Right ventricle myocardium superior (tissue), 1 donor: ENCODE results near the gene C17orf75. TPM values are rescaled to one million over a fixed set of nuclear protein-coding genes. Genes with fewer than 3 reads are reported as not detected.
"Not testable (repeated sequence)": the region's sequence is repeated elsewhere in the genome, so short reads cannot be mapped to it uniquely, and the experiment has no call there.

Experiments used
- ATAC-seq: fragments of 200-7000 bp; cut with Tn5 transposase; one replicate; pipeline ENCODE4 v1.9.1; 2020; ENCODE audit warnings: mild to moderate bottlenecking; ENCODE audit not compliant: poor library complexity
- DNase-seq: peaks from one replicate; pipeline ENCODE4 v3.0.0-alpha.2; 2020
- intact Hi-C: fragments of 100-400 bp; cut with DNase I; formaldehyde crosslinking; loops from one replicate; pipeline ENCODE4 v1.11.2; 2022
- total RNA-seq: library from RNA; stranded (reverse); fragmentation: NEBNext Ultra II Directional; extraction: Animal tissue kit (Norgen Biotek cat#: 25700); gene quantifications from one replicate; pipeline ENCODE4 v1.2.1, GENCODE V29; 2021
- donor health status: DM: no; HTN: yes; CAD: no; lungs with severe emphysema.

Gene C17orf75
- total RNA-seq, 1 donor from 2014 or later = 18.3 TPM

DNA sequence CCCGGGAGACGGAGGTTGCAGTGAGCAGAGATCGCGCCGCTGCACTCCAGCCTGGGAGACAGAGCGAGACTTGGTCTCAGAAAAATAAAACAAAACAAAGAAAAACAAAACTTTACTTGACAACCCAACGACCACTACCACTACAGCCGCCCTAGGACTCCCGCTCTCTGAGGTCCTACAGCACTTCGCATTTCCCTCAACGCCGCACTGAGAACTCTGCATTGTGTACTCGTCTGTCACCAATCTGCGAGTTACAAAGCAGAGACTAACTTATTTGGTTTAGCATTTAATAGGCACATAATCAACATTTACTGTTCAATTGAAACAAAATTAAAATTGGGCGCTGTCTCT, 7.5 kb upstream of the C17orf75 start:
- intact Hi-C loops = no loop called here

GRCh38 chr17:32348483-32348800, 6.5 kb upstream of the C17orf75 start:
- DNase-seq (no peak), ATAC-seq (no peak)
- intact Hi-C loops = no loop called here

More for the DNA sequence above, 7.5 kb upstream of the C17orf75 start:
- ATAC-seq = peak; percentile 38
- DNase-seq = no peak

- intact Hi-C loops = no loop called here
- ATAC-seq (no peak), DNase-seq (no peak)
Observed at GRCh38 chr17:32345951-32346600, 4.1 kb upstream of the C17orf75 start.

- intact Hi-C loops = no loop called here
- ATAC-seq = no peak
- DNase-seq = no peak
Observed at GRCh38 chr17:32342603-32343325, 791 bp upstream of the C17orf75 start.

DNA sequence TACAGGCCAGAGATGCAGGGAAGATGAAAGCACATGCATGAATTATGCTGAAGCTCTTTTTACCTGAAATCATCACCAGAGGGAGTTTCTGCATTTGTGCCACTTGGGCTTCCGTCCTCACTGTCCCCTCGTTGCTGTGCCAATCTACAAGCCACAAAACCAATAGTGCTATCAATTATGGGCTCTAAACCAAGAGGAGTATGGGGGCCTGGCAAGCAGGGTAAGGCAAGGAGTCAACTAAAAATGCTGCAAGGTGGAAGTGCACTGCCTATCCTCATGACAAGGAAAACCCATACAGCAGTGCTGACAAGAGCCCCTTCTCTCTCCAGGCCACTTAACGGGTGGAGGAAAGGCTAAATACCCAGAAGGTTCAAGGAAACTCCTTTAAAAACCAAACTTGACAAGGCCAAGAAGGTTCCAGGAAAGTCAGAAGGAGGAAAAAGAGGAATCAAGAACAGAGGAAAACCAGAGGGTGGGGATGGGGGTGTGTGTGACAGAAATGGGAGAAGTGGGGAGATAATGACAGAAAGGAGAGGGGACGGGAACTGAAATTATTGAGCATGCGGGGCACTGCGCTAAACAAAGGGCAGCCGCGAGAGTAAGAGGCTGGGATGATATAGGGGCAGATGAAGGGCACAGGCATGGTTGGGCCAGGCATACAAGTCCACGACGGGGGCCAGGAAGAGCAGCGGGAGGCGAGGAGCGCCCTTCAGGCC, 674 bp downstream of the C17orf75 start:
- intact Hi-C loops = no loop called here
- peak; percentile 2 for ATAC-seq
- no peak for DNase-seq

- DNase-seq (no peak), ATAC-seq (no peak)
- intact Hi-C loops = no loop called here
Observed at GRCh38 chr17:32335687-32336086, 6.3 kb downstream of the C17orf75 start.

- DNase-seq (no peak), ATAC-seq (no peak)
- intact Hi-C loops = no loop called here
Observed at GRCh38 chr17:32335046-32335445, 6.9 kb downstream of the C17orf75 start.

DNA sequence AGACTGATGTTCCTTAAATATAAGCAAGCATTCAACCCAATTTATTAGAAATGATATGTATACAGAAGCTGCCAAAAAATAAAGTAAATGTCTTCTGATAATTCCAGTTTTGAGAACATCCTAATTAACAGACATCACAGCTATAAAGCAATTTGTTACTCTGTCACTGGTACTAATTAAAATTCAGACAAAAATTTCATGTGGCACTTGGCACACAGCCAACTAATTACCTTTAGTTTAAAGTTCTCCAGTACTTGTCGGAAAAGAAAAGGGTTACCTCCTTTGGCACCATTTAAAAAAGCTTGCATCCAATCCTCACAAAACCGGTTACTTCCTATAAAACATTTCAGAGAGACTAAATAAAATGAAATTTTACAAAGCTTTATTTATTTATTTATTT, 8.8 kb downstream of the C17orf75 start:
- intact Hi-C loops = no loop called here
- ATAC-seq (no peak), DNase-seq (no peak)

DNA sequence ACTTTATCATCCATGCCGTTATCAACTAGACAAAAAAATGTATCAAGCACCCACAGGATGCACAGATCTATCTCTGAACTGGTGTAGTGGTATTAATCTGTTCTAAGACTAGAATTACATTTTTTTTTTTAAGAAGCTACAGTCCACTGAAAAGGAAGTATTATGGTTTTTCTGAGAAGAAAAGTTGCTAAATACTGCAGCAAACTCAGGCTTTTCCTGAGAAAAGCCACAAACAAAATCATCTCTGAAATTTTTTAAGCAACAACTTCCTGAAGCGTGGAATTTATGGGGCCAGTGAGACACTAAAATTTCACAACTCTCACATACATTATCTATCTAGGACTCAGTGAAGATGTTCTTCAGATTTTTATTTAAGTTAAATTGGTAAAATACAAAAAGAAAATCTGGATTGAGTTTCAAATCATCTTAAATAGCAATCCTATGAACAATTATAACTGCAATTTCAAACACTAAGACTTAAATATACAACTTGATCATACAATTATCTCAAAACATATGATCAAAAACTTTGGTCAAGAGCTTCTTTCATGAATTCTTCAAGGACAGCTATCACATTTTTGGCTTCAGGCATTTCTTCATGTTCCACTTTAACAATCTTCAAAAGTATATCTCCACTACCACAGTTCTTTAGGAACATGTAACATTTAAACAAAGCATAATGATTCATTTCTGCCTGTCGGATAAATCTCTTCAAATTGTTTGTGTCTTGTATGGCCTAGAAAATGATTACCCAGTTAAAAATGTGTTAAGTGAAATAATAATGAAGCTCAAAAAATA, 10.5 kb downstream of the C17orf75 start:
- DNase-seq (no peak), ATAC-seq (no peak)
- intact Hi-C loops = no loop called here

- intact Hi-C loops = no loop called here
- no peak for DNase-seq
- no peak for ATAC-seq
Observed at GRCh38 chr17:32330147-32330546, 11.8 kb downstream of the C17orf75 start.

DNA sequence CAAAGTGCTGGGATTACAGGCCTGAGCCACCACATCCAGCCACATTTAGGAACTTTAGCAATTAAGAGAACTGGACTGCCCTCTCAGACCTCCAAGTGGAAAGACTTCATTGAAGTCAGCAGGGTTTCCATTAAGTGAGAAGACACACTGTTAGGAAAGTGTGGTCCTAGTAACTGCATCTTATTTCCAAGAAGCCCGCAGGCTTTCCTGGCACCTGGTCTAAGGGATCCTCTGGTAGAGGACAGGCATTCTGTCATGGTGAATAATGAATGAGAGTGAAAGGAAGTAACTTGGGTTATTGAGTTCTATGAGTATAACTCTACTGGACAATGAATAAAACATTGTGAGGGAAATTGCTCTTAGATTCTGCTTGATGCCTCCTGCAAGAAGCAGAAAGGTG, 14.1 kb downstream of the C17orf75 start:
- no peak for DNase-seq
- intact Hi-C loops = no loop called here
- ATAC-seq = no peak

GRCh38 chr17:32323811-32324491, 18.0 kb downstream of the C17orf75 start:
- intact Hi-C loops = no loop called here
- ATAC-seq (no peak), DNase-seq (no peak)

GRCh38 chr17:32323046-32323445, 18.9 kb downstream of the C17orf75 start:
- no peak for ATAC-seq
- intact Hi-C loops = no loop called here
- DNase-seq = no peak

GRCh38 chr17:32320847-32321246, 21.1 kb downstream of the C17orf75 start:
- ATAC-seq (no peak), DNase-seq (no peak)
- intact Hi-C loops = no loop called here

DNA sequence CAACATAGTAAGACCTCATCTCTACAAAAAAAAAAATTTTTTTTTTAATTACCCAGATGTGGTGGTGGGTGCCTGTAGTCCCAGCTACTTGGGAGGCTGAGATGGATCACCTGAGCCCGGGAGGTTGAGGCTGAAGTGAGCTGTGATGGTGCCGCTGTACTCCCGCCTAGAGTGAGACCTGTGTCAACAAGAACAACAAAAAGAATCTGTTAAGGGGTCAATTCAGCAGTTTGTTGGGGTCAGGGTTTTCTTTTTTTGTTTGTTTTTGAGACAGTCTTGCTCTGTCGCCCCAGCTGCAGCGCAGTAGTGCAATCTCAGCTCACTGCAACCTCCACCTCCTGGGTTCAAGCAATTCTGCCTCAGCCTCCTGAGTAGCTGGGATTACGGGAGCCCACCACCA, 21.9 kb downstream of the C17orf75 start:
- intact Hi-C loops, ATAC-seq, DNase-seq: not testable (repeated sequence)

- intact Hi-C loops = loop anchor here (2.0 kb wide), 1 partner anchor 67 kb away; no protein-coding TSS in a partner anchor
- ATAC-seq (peak; percentile 95), DNase-seq (peak; percentile 86)
Observed at GRCh38 chr17:32319548-32319905, 22.4 kb downstream of the C17orf75 start.

DNA sequence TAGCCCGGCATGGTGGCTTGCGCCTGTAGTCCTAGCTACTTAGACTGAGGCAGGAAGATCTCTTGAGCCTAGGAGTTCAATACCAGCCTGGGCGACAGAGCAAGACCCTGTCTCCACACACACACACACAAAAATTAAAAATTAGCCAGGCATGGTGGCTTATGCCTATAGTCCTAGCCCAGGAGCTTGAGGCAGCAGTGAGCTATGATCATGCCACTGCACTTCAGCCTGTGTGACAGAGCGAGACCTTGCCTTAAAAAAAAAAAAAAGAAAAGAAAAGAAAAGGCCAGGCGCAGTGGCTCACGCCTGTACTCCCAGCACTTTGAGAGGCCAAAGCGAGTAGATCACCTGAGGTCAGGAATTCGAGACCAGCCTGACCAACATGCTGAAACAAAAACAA, 23.9 kb downstream of the C17orf75 start:
- DNase-seq (no peak), ATAC-seq (no peak)
- intact Hi-C loops = loop anchor here (2.0 kb wide), 1 partner anchor 65 kb away; no protein-coding TSS in a partner anchor

GRCh38 chr17:32317353-32317752, 24.6 kb downstream of the C17orf75 start:
- no peak for ATAC-seq

GRCh38 chr17:32316653-32317052, 25.3 kb downstream of the C17orf75 start:
- ATAC-seq, intact Hi-C loops, DNase-seq: not testable (repeated sequence)

More at GRCh38 chr17:32317353-32317752, 24.6 kb downstream of the C17orf75 start:
- DNase-seq = no peak
- intact Hi-C loops = no loop called here
